ENCODE data around the gene PER1. TPM values are rescaled to one million over a fixed set of nuclear protein-coding genes. Genes with fewer than 3 reads are reported as not detected.

The PER1 gene
- total RNA-seq, 1 experiment from 2014 or later, result 17.1 TPM

- no peak for TF ChIP-seq SIN3A (IDR thresholded peaks at IDR 0.05; ENCODE audit: borderline replicate concordance, insufficient read depth, low read depth, low read length)
- no peak for TF ChIP-seq TCF7L2 (IDR thresholded peaks at IDR 0.05; ENCODE audit: low read depth, low read length)
- no peak for TF ChIP-seq REST (IDR thresholded peaks at IDR 0.05; ENCODE audit: insufficient read depth in 1 of 2, low read depth in 2 of 2, low read length in 1 of 2)
- no peak for TF ChIP-seq POLR2AphosphoS5 (IDR thresholded peaks at IDR 0.05; ENCODE audit: low read depth, low read length)
- TF ChIP-seq CTCF (IDR thresholded peaks at IDR 0.05), result no peak
- no TSS peak for BruUV-seq (replicated peaks)
- in situ Hi-C loops (cut with HindIII; ENCODE audit: low pct_unique_long_range_greater_than_20kb, low sequenced_read_pairs), result no loop called here
- H3K4me3 ChIP-seq (ENCODE audit: low read depth in 2 of 2, low read length in 2 of 2), result no peak overlapping the region
- no peaks in the 10 kb centered on the region for H3K9me3 ChIP-seq (ENCODE audit: control insufficient read depth, insufficient read depth, low read depth, low read length)
- intact Hi-C loops (cut with micrococcal nuclease; ENCODE audit: unreplicated experiment), result no loop called here
- no peaks in the 10 kb centered on the region for H3K27me3 ChIP-seq (ENCODE audit: control insufficient read depth, insufficient read depth, low read length)
- POLR2A ChIA-PET, result no interaction called here
- ATAC-seq, result no peak
- no peak for DNase-seq (ENCODE audit: low read depth, low spot score)
- H3K4me1 ChIP-seq (ENCODE audit: control insufficient read depth, insufficient read depth, low read length), result no peaks in the 10 kb centered on the region
- CTCF ChIA-PET, result interaction anchor here (2.4 kb wide), 1 partner anchor 12 kb away, joined by 7 read pairs; no protein-coding TSS in a partner anchor
- no peak overlapping the region for H3K27ac ChIP-seq (ENCODE audit: low read length)
- no peaks in the 10 kb centered on the region for H3K36me3 ChIP-seq (ENCODE audit: control insufficient read depth, insufficient read depth, low read length)
Measured at GRCh38 chr17:8105957-8106398, 46.2 kb downstream of the PER1 start.

GRCh38 chr17:8104911-8105310 lies 47.3 kb downstream of the PER1 start:
- Histone ChIP-seq H3K4me1 (ENCODE audit: control insufficient read depth, insufficient read depth, low read length) (no peaks in the 10 kb centered on the region), H3K9me3 (ENCODE audit: control insufficient read depth, insufficient read depth, low read depth, low read length) (no peaks in the 10 kb centered on the region), H3K27ac (ENCODE audit: low read length) (no peak overlapping the region), H3K36me3 (ENCODE audit: control insufficient read depth, insufficient read depth, low read length) (no peaks in the 10 kb centered on the region), H3K27me3 (ENCODE audit: control insufficient read depth, insufficient read depth, low read length) (no peaks in the 10 kb centered on the region), H3K4me3 (ENCODE audit: low read depth in 2 of 2, low read length in 2 of 2) (no peak overlapping the region)
- ChIA-PET POLR2A (no interaction called here), CTCF (interaction anchor here (0.6 to 2.4 kb wide), 2 partner anchors 11 to 383 kb away, joined by 3 to 7 read pairs; no protein-coding TSS in a partner anchor)
- intact Hi-C loops (cut with micrococcal nuclease; ENCODE audit: unreplicated experiment) (no loop called here), in situ Hi-C loops (cut with HindIII; ENCODE audit: low pct_unique_long_range_greater_than_20kb, low sequenced_read_pairs) (no loop called here)
- DNase-seq (ENCODE audit: low read depth, low spot score) (no peak), ATAC-seq (no peak)
- TF ChIP-seq TCF7L2 (IDR thresholded peaks at IDR 0.05; ENCODE audit: low read depth, low read length) (no peak), REST (IDR thresholded peaks at IDR 0.05; ENCODE audit: insufficient read depth in 1 of 2, low read depth in 2 of 2, low read length in 1 of 2) (no peak), SIN3A (IDR thresholded peaks at IDR 0.05; ENCODE audit: borderline replicate concordance, insufficient read depth, low read depth, low read length) (no peak), CTCF (IDR thresholded peaks at IDR 0.05) (no peak), POLR2AphosphoS5 (IDR thresholded peaks at IDR 0.05; ENCODE audit: low read depth, low read length) (no peak)
- no TSS peak for BruUV-seq (replicated peaks)

Data from Panc1 (cell line).